Measurements from ENCODE around the gene ZNF160. TPM values are rescaled to one million over a fixed set of nuclear protein-coding genes. Genes with fewer than 3 reads are reported as not detected.
"Not testable (repeated sequence)": the region's sequence is repeated elsewhere in the genome, so short reads cannot be mapped to it uniquely, and the experiment has no call there.

ZNF160 gene
- total and polyA plus RNA-seq, 2 experiments from 2014 or later = 16.9 to 48.7 TPM

DNA sequence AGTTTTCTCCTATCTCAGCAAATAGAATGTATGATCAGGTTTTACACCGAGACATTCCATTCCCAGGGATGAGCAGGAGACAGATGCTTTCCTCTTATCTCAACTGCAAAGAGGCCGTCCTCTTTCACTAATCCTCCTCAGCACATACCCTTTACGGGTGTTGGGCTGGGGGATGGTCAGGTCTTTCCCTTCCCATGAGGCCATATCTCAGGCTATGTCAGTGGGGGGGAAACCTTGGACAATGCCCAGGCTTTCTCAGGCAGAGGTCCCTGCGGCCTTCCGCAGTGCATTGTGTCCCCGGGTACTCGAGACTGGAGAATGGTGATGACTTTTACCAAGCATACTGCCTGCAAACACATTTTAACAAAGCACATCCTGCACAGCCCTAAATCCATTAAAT is 74.9 kb downstream of the ZNF160 start:
- not testable (repeated sequence) for H3K9me3 Mint-ChIP-seq; H3K79me2 ChIP-seq (replicated peaks; ENCODE audit: insufficient read depth); H4K20me1 ChIP-seq (replicated peaks; ENCODE audit: insufficient read depth); H3K4me3 ChIP-seq; H3F3A ChIP-seq (replicated peaks; ENCODE audit: low read depth); H3K9me2 ChIP-seq (ENCODE audit: insufficient read depth); H3K27ac ChIP-seq (ENCODE audit: low read depth); H3K4me1 ChIP-seq (ENCODE audit: insufficient read depth); H3K36me3 ChIP-seq (ENCODE audit: insufficient read depth); H3K27me3 ChIP-seq (ENCODE audit: insufficient read depth); H3K4me2 ChIP-seq; H3K36me3 Mint-ChIP-seq (ENCODE audit: low read depth); H3K4me3 Mint-ChIP-seq; H3K27ac Mint-ChIP-seq
- 0 out of 2 replicates have a peak overlapping the region, but pooled peaks have one; percentile 56 for H2AFZ ChIP-seq
- ATAC-seq = 0 out of 3 replicates have a peak, but pooled peaks have one; percentile 28
- peak; percentile 46 for DNase-seq (ENCODE audit: low spot score)
- Mint-ChIP-seq H3K27me3 (ENCODE audit: insufficient read depth, low read depth, poor library complexity) (peaks cover 19% of the 10 kb centered on the region), H3K4me1 (peaks cover 13% of the 10 kb centered on the region; the same call in 2 of the 3 replicates)

DNA sequence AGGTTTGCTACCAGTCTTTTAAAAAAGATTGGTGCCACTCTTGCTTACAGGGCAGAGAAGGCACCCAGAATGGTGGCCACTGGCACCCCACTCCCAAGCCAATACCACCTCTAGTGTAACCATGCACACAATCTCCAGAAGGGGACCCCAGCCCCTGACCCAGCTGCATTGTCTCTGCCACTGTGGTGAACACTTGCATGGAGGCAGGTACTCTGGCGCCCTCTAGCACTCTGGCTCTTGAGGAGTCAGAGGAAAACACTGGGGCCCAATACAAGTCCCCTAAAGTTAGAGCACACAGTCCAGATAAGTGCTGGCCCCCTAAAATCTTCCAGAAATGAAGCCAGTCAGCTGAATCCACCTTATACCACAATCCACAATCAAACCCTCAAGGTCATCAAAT is 83.5 kb downstream of the ZNF160 start:
- Mint-ChIP-seq H3K4me1 (peaks cover 3% of the 10 kb centered on the region; the same call in 2 of the 3 replicates), H3K36me3 (ENCODE audit: low read depth) (no peaks in the 10 kb centered on the region), H3K27me3 (ENCODE audit: insufficient read depth, low read depth, poor library complexity) (peaks cover 5% of the 10 kb centered on the region), H3K27ac (no peak overlapping the region), H3K9me3 (peaks cover 13% of the 10 kb centered on the region), H3K4me3 (no peak overlapping the region)
- H3K36me3 ChIP-seq (ENCODE audit: insufficient read depth) = no peaks in the 10 kb centered on the region
- no peak overlapping the region for H3K4me2 ChIP-seq
- ATAC-seq (peak; percentile 100), DNase-seq (ENCODE audit: low spot score) (peak; percentile 99)
- no peaks in the 10 kb centered on the region for H3F3A ChIP-seq (replicated peaks; ENCODE audit: low read depth)
- H3K27me3 ChIP-seq (ENCODE audit: insufficient read depth) = peaks cover 9% of the 10 kb centered on the region; the same call in 1 of the 2 replicates
- no peak overlapping the region for H2AFZ ChIP-seq
- H3K27ac ChIP-seq (ENCODE audit: low read depth) = no peak overlapping the region
- no peaks in the 10 kb centered on the region for H3K9me2 ChIP-seq (ENCODE audit: insufficient read depth)
- H4K20me1 ChIP-seq (replicated peaks; ENCODE audit: insufficient read depth) = peaks cover 6% of the 10 kb centered on the region; the same call in 1 of the 2 replicates
- no peak for TF ChIP-seq ZNF114 (CRISPR knock-in tag; IDR thresholded peaks at IDR 0.05)
- no peak for TF ChIP-seq NANOG (IDR thresholded peaks at IDR 0.05; ENCODE audit: borderline replicate concordance)
- TF ChIP-seq, protein P1, sequence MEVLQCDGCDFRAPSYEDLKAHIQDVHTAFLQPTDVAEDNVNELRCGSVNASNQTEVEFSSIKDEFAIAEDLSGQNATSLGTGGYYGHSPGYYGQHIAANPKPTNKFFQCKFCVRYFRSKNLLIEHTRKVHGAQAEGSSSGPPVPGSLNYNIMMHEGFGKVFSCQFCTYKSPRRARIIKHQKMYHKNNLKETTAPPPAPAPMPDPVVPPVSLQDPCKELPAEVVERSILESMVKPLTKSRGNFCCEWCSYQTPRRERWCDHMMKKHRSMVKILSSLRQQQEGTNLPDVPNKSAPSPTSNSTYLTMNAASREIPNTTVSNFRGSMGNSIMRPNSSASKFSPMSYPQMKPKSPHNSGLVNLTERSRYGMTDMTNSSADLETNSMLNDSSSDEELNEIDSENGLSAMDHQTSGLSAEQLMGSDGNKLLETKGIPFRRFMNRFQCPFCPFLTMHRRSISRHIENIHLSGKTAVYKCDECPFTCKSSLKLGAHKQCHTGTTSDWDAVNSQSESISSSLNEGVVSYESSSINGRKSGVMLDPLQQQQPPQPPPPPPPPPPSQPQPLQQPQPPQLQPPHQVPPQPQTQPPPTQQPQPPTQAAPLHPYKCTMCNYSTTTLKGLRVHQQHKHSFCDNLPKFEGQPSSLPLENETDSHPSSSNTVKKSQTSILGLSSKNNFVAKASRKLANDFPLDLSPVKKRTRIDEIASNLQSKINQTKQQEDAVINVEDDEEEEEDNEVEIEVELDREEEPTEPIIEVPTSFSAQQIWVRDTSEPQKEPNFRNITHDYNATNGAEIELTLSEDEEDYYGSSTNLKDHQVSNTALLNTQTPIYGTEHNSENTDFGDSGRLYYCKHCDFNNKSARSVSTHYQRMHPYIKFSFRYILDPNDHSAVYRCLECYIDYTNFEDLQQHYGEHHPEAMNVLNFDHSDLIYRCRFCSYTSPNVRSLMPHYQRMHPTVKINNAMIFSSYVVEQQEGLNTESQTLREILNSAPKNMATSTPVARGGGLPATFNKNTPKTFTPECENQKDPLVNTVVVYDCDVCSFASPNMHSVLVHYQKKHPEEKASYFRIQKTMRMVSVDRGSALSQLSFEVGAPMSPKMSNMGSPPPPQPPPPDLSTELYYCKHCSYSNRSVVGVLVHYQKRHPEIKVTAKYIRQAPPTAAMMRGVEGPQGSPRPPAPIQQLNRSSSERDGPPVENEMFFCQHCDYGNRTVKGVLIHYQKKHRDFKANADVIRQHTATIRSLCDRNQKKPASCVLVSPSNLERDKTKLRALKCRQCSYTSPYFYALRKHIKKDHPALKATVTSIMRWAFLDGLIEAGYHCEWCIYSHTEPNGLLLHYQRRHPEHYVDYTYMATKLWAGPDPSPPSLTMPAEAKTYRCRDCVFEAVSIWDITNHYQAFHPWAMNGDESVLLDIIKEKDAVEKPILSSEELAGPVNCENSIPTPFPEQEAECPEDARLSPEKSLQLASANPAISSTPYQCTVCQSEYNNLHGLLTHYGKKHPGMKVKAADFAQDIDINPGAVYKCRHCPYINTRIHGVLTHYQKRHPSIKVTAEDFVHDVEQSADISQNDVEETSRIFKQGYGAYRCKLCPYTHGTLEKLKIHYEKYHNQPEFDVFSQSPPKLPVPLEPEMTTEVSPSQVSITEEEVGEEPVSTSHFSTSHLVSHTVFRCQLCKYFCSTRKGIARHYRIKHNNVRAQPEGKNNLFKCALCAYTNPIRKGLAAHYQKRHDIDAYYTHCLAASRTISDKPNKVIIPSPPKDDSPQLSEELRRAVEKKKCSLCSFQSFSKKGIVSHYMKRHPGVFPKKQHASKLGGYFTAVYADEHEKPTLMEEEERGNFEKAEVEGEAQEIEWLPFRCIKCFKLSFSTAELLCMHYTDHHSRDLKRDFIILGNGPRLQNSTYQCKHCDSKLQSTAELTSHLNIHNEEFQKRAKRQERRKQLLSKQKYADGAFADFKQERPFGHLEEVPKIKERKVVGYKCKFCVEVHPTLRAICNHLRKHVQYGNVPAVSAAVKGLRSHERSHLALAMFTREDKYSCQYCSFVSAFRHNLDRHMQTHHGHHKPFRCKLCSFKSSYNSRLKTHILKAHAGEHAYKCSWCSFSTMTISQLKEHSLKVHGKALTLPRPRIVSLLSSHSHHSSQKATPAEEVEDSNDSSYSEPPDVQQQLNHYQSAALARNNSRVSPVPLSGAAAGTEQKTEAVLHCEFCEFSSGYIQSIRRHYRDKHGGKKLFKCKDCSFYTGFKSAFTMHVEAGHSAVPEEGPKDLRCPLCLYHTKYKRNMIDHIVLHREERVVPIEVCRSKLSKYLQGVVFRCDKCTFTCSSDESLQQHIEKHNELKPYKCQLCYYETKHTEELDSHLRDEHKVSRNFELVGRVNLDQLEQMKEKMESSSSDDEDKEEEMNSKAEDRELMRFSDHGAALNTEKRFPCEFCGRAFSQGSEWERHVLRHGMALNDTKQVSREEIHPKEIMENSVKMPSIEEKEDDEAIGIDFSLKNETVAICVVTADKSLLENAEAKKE (CRISPR knock-in tag; IDR thresholded peaks at IDR 0.05) = 0 out of 2 replicates have a peak, but pooled peaks have one; percentile 25
- TF ChIP-seq, protein P2, sequence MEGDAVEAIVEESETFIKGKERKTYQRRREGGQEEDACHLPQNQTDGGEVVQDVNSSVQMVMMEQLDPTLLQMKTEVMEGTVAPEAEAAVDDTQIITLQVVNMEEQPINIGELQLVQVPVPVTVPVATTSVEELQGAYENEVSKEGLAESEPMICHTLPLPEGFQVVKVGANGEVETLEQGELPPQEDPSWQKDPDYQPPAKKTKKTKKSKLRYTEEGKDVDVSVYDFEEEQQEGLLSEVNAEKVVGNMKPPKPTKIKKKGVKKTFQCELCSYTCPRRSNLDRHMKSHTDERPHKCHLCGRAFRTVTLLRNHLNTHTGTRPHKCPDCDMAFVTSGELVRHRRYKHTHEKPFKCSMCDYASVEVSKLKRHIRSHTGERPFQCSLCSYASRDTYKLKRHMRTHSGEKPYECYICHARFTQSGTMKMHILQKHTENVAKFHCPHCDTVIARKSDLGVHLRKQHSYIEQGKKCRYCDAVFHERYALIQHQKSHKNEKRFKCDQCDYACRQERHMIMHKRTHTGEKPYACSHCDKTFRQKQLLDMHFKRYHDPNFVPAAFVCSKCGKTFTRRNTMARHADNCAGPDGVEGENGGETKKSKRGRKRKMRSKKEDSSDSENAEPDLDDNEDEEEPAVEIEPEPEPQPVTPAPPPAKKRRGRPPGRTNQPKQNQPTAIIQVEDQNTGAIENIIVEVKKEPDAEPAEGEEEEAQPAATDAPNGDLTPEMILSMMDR (conservative IDR thresholded peaks at IDR 0.05; ENCODE audit: low read depth in 2 of 2) = peak; percentile 98 to 100
- no peak overlapping the region for H3K4me3 ChIP-seq
- H3K4me1 ChIP-seq (ENCODE audit: insufficient read depth) = no peaks in the 10 kb centered on the region; the same call in 1 of the 2 replicates
- no peaks in the 10 kb centered on the region for H3K79me2 ChIP-seq (replicated peaks; ENCODE audit: insufficient read depth)

Other genes with a start within 250 kb of the ZNF160 start
- gene ZNF468, start 245.8 kb downstream of the ZNF160 start, total RNA-seq (2014; rRNA removed; shearing (Covaris generic)) = 34.9 and 39.5 TPM in 2 replicates
- 11.5 and 11.8 TPM in 2 replicates for gene ZNF468, start 245.8 kb downstream of the ZNF160 start, polyA plus RNA-seq (2016; fragmentation: Nextera tagmentation; extraction: Ambion mirVana)
- 20.6 and 32.3 TPM in 2 replicates for gene ZNF320, start 205.8 kb downstream of the ZNF160 start, total RNA-seq (2014; rRNA removed; shearing (Covaris generic))
- gene ZNF320, start 205.8 kb downstream of the ZNF160 start, polyA plus RNA-seq (2016; fragmentation: Nextera tagmentation; extraction: Ambion mirVana) = 13.6 TPM in 2 replicates
- gene ZNF888, start 180.0 kb downstream of the ZNF160 start, total RNA-seq (2014; rRNA removed; shearing (Covaris generic)) = 8.3 and 10.5 TPM in 2 replicates
- gene ZNF888, start 180.0 kb downstream of the ZNF160 start, polyA plus RNA-seq (2016; fragmentation: Nextera tagmentation; extraction: Ambion mirVana) = 1.8 and 2.3 TPM in 2 replicates
- 9.5 and 17.0 TPM in 2 replicates for gene ZNF816, start 140.5 kb downstream of the ZNF160 start, total RNA-seq (2014; rRNA removed; shearing (Covaris generic))
- 4.5 and 7.0 TPM in 2 replicates for gene ZNF816, start 140.5 kb downstream of the ZNF160 start, polyA plus RNA-seq (2016; fragmentation: Nextera tagmentation; extraction: Ambion mirVana)
- 0.21 and 0.35 TPM in 2 replicates for gene ERVV-1, start 89.5 kb downstream of the ZNF160 start, total RNA-seq (2014; rRNA removed; shearing (Covaris generic))
- gene ERVV-1, start 89.5 kb downstream of the ZNF160 start, polyA plus RNA-seq (2016; fragmentation: Nextera tagmentation; extraction: Ambion mirVana) = 0.23 and 0.26 TPM in 2 replicates
- 0.87 and 1.4 TPM in 2 replicates for gene ERVV-2, start 58.7 kb downstream of the ZNF160 start, total RNA-seq (2014; rRNA removed; shearing (Covaris generic))
- gene ERVV-2, start 58.7 kb downstream of the ZNF160 start, polyA plus RNA-seq (2016; fragmentation: Nextera tagmentation; extraction: Ambion mirVana) = 0.59 and 0.74 TPM in 2 replicates
- 3.9 and 9.3 TPM in 2 replicates for gene ZNF415, start 29.5 kb upstream of the ZNF160 start, total RNA-seq (2014; rRNA removed; shearing (Covaris generic))
- 7.9 and 9.2 TPM in 2 replicates for gene ZNF415, start 29.5 kb upstream of the ZNF160 start, polyA plus RNA-seq (2016; fragmentation: Nextera tagmentation; extraction: Ambion mirVana)
- 10.8 and 11.9 TPM in 2 replicates for gene ZNF347, start 55.6 kb upstream of the ZNF160 start, total RNA-seq (2014; rRNA removed; shearing (Covaris generic))
- gene ZNF347, start 55.6 kb upstream of the ZNF160 start, polyA plus RNA-seq (2016; fragmentation: Nextera tagmentation; extraction: Ambion mirVana) = 3.4 and 4.6 TPM in 2 replicates
- gene ZNF665, start 89.9 kb upstream of the ZNF160 start, total RNA-seq (2014; rRNA removed; shearing (Covaris generic)) = 3.5 and 5.4 TPM in 2 replicates
- 1.9 and 3.1 TPM in 2 replicates for gene ZNF665, start 89.9 kb upstream of the ZNF160 start, polyA plus RNA-seq (2016; fragmentation: Nextera tagmentation; extraction: Ambion mirVana)
- 57.2 and 60.5 TPM in 2 replicates for gene ZNF677, start 151.5 kb upstream of the ZNF160 start, total RNA-seq (2014; rRNA removed; shearing (Covaris generic))
- gene ZNF677, start 151.5 kb upstream of the ZNF160 start, polyA plus RNA-seq (2016; fragmentation: Nextera tagmentation; extraction: Ambion mirVana) = 68.1 and 74.8 TPM in 2 replicates
- gene VN1R2, start 154.9 kb upstream of the ZNF160 start, total RNA-seq (2014; rRNA removed; shearing (Covaris generic)) = not detected in 2 replicates
- not detected in 2 replicates for gene VN1R2, start 154.9 kb upstream of the ZNF160 start, polyA plus RNA-seq (2016; fragmentation: Nextera tagmentation; extraction: Ambion mirVana)
- not detected in 2 replicates for gene VN1R4, start 164.3 kb upstream of the ZNF160 start, total RNA-seq (2014; rRNA removed; shearing (Covaris generic))
- gene VN1R4, start 164.3 kb upstream of the ZNF160 start, polyA plus RNA-seq (2016; fragmentation: Nextera tagmentation; extraction: Ambion mirVana) = not detected in 2 replicates
- 17.0 and 22.1 TPM in 2 replicates for gene ZNF845, start 230.3 kb upstream of the ZNF160 start, total RNA-seq (2014; rRNA removed; shearing (Covaris generic))
- gene ZNF845, start 230.3 kb upstream of the ZNF160 start, polyA plus RNA-seq (2016; fragmentation: Nextera tagmentation; extraction: Ambion mirVana) = 4.3 and 5.5 TPM in 2 replicates